ENCODE data around the gene RHBDL2.
"Not testable (repeated sequence)": the region's sequence is repeated elsewhere in the genome, so short reads cannot be mapped to it uniquely, and the experiment has no call there.

GRCh38 chr1:38973145-38973544, 31.5 kb upstream of the RHBDL2 start:
- TF ChIP-seq CTCF, POLR2A (IDR thresholded peaks at IDR 0.05): not testable (repeated sequence)
